ENCODE measurements around the gene PKIG.

Gene PKIG

DNA sequence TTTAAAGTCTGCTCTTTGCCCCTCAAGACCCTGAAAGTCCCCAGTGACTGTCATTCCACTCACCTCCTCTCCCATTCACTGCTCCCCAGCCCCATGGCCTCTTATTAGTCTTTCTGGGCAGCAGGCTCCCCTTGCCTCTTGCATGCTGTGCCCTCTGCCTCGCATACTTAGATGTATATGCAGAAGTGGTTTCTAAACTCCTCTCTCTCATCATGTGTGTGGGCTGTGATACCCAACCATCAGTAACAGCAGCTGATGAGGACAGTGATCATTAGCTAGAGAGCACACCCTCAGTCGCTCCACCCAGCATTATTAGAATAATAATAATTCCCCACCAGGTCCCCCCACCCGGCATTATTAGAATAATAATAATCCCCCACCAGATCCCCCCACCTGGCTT, 14.5 kb downstream of the PKIG start:
- H3K27ac ChIP-seq = peak overlapping the region in 4 of 11 experiments; percentile 1 to 79 (median 16); a peak in 1 of 22 replicates
- TF ChIP-seq Cebpa-rat (IDR thresholded peaks at IDR 0.05) = no peak
- H3K4me2 ChIP-seq = peak overlapping the region in 6 of 11 experiments; percentile 12 to 93 (median 86); a peak in 10 of 22 replicates

DNA sequence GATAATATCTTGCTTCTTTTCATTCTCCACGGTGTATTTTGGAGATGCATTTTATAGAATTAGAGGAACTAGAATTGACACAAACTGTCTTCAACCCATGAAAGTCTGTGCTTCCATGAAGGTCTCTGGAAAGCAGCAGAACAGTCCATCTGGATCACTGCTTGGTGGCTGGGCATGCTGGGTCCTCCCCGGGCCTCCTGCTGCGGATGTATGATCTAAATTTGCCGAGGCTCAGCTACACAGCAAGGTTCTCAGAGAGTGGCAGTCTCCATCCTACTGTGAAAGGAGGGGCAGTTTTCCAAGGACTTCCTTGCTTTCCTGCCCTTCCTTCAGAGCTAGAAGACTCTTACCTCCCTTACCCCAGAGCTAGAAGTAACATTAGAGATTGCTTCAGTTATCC, 15.1 kb downstream of the PKIG start:
- Histone ChIP-seq H3K9ac (peak overlapping the region in 6 of 11 experiments; percentile 51 to 73 (median 66); a peak in 6 of 22 replicates), H3K4me2 (peak overlapping the region; percentile 68 to 94 (median 87)), H3K27ac (peak overlapping the region in 10 of 11 experiments; percentile 56 to 81 (median 74); a peak in 17 of 22 replicates)

More for the DNA sequence above, 14.5 kb downstream of the PKIG start:
- Histone ChIP-seq H3K9me3 (replicated peaks in 1 of 11) (no peaks in the 10 kb centered on the region), H3K27me3 (no peaks in the 10 kb centered on the region), H3K36me3 (peaks cover 0 to 21% (median under 1%) of the 10 kb centered on the region in 11 experiments; a peak in 6 of 22 replicates), H3K4me3 (no peak overlapping the region), H3K4me1 (peaks cover 80 to 100% (median 97%) of the 10 kb centered on the region in 10 experiments), H4K20me1 (peaks cover 0 to 7% (median 0%) of the 10 kb centered on the region in 11 experiments; a peak in 3 of 22 replicates), H3K9ac (peak overlapping the region in 1 of 11 experiments; percentile 16; a peak in 1 of 22 replicates)

DNA sequence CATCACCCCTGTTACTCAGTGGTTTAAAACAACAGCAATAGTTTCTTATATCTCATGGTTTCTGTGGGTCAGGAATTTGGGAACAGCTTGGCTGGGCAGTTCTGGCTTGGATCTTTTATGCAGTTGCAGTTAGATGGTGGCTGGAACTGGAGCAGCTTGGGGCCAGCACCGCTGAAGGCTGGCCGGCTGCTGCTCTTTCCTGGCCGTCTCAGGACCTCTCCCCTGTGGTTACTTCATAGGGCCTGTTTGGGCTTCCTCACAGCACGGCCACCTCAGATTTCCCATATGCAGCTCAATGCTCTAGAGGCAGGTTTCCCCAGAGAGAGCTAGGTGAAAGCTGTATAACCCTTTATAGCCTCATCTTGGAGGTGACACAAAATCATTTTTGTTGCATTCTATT, 15.6 kb downstream of the PKIG start:
- H3K27me3 ChIP-seq = no peaks in the 10 kb centered on the region
- H3K4me1 ChIP-seq = peaks cover 81 to 100% (median 98%) of the 10 kb centered on the region in 10 experiments
- no peak for TF ChIP-seq Cebpa-rat (IDR thresholded peaks at IDR 0.05)
- H4K20me1 ChIP-seq = peaks cover 0 to 7% (median 0%) of the 10 kb centered on the region in 11 experiments; a peak in 3 of 22 replicates
- peak overlapping the region; percentile 68 to 94 (median 87) for H3K4me2 ChIP-seq
- no peaks in the 10 kb centered on the region for H3K9me3 ChIP-seq (replicated peaks in 1 of 11)
- H3K9ac ChIP-seq = peak overlapping the region; percentile 18 to 73 (median 62); a peak in 18 of 22 replicates
- H3K27ac ChIP-seq = peak overlapping the region; percentile 42 to 81 (median 73); a peak in 20 of 22 replicates
- peak overlapping the region in 4 of 10 experiments; percentile 48 to 65 (median 53); a peak in 8 of 20 replicates for H3K4me3 ChIP-seq
- peaks cover 0 to 10% (median 0%) of the 10 kb centered on the region in 11 experiments; a peak in 4 of 22 replicates for H3K36me3 ChIP-seq

More for the DNA sequence above, 15.1 kb downstream of the PKIG start:
- Histone ChIP-seq H3K4me3 (no peak overlapping the region), H4K20me1 (peaks cover 0 to 7% (median 0%) of the 10 kb centered on the region in 11 experiments; a peak in 3 of 22 replicates), H3K4me1 (peaks cover 82 to 100% (median 97%) of the 10 kb centered on the region in 10 experiments), H3K27me3 (no peaks in the 10 kb centered on the region), H3K36me3 (peaks cover 0 to 15% (median 0%) of the 10 kb centered on the region in 11 experiments; a peak in 7 of 22 replicates), H3K9me3 (replicated peaks in 1 of 11) (no peaks in the 10 kb centered on the region)
- no peak for TF ChIP-seq Cebpa-rat (IDR thresholded peaks at IDR 0.05)

DNA sequence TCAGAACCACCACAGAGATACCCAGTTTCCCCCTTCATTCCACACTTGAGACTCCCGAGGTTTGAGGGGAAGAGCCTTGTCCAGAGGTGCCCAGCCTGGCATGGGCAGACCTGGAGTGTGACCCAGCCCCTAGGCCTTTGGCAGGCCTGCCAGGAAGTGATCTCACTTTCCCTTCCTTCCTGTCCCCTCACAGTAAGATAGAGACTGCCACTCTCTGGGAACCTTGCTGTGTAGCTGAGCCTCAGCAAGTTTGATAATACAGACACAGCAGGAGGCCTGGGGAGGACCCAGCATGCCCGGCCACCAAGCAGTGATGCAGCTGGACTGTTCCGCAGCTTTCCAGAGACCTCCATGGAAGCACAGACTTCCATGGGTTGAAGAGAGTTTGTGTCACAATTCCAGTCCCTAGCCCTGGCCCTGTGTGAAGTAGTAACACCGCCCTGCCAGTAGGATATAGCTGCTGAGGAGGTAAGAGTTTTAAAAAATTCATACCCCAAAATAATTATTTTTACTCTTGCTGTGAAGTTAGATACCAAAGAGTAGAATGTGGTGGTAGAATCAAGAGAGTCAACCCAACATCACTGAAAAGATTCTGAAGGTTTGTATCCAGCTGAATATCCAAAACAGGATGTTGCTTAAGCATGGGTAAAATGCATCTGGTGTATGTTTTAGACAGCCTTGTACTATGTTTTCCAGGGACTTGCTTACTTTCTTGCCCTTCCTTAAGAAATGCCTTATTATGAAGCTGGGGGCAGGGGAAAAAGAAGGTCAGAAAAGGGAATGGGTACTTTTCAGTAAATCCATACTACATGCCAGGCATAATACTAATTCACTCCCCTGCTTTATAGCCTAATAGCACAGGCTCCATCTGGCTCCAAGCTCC, 16.3 kb downstream of the PKIG start:
- no peaks in the 10 kb centered on the region for H3K9me3 ChIP-seq (replicated peaks in 1 of 11)
- H3K36me3 ChIP-seq = peaks cover 0 to 10% (median 0%) of the 10 kb centered on the region in 11 experiments; a peak in 3 of 22 replicates
- peak overlapping the region; percentile 68 to 94 (median 87) for H3K4me2 ChIP-seq
- no peaks in the 10 kb centered on the region for H3K27me3 ChIP-seq
- peak overlapping the region; percentile 18 to 73 (median 62); a peak in 21 of 22 replicates for H3K9ac ChIP-seq
- peaks cover 0 to 7% (median 0%) of the 10 kb centered on the region in 11 experiments; a peak in 5 of 22 replicates for H4K20me1 ChIP-seq
- peak overlapping the region in 9 of 10 experiments; percentile 7 to 65 (median 40); a peak in 16 of 20 replicates for H3K4me3 ChIP-seq
- TF ChIP-seq Cebpa-rat (IDR thresholded peaks at IDR 0.05) = no peak
- H3K27ac ChIP-seq = peak overlapping the region; percentile 42 to 81 (median 73); a peak in 21 of 22 replicates
- peaks cover 80 to 100% (median 96%) of the 10 kb centered on the region in 10 experiments for H3K4me1 ChIP-seq

DNA sequence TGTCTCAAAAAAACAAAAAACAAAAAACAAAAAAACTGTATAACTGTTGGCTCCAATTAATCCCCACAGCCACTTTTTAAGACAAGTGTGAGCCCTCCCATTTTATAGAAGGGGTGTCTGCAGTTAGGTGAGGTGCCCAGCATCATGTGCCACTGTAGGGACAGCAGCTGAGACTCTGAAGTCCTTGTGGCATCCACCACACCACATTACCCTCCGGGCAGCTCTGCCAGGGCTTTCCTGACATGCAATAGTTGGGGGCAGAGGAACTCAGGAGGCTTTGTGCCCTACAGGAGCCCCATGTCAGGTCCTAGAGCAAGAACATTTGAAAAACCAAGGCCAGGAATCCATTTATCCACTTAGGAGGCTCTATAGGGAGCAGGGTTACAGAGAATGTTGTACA, 17.3 kb downstream of the PKIG start:
- H3K9me3 ChIP-seq (replicated peaks in 1 of 11) = no peaks in the 10 kb centered on the region
- H3K9ac ChIP-seq = peak overlapping the region in 6 of 11 experiments; percentile 0 to 70 (median 14); a peak in 6 of 22 replicates

DNA sequence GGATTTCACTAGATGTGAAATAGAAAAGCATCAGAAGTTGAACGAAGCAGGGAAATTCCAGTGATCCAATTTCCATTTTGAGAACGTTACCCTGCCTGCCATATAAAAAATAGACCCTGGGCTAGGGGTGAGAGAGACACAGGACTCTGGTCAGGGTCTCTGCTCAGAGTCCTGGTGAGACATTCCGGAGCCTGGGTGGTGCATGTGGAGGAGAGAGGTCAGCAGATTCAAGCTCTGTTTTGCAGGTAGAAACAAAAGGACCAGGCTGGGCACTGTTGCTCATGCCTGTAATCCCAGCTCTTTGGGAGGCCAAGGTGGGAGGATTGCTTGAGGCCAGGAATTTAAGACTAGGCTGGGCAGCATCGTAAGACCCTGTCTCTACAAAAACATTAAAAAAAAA, 17.9 kb downstream of the PKIG start:
- H4K20me1 ChIP-seq = peaks cover 0 to 12% (median 0%) of the 10 kb centered on the region in 11 experiments; a peak in 5 of 22 replicates
- peaks cover 0 to 10% (median 0%) of the 10 kb centered on the region in 11 experiments; a peak in 3 of 22 replicates for H3K36me3 ChIP-seq
- H3K4me3 ChIP-seq = peak overlapping the region in 3 of 10 experiments; percentile 25 to 50 (median 26); a peak in 3 of 20 replicates
- H3K27me3 ChIP-seq = no peaks in the 10 kb centered on the region
- H3K4me1 ChIP-seq = peaks cover 63 to 97% (median 88%) of the 10 kb centered on the region in 10 experiments
- H3K9ac ChIP-seq = peak overlapping the region in 6 of 11 experiments; percentile 0 to 70 (median 32); a peak in 4 of 22 replicates
- no peak for TF ChIP-seq Cebpa-rat (IDR thresholded peaks at IDR 0.05)
- H3K27ac ChIP-seq = peak overlapping the region in 9 of 11 experiments; percentile 12 to 81 (median 62); a peak in 10 of 22 replicates
- H3K4me2 ChIP-seq = peak overlapping the region; percentile 68 to 94 (median 87)
- H3K9me3 ChIP-seq (replicated peaks in 1 of 11) = no peaks in the 10 kb centered on the region

More for the DNA sequence above, 17.3 kb downstream of the PKIG start:
- Histone ChIP-seq H4K20me1 (peaks cover 0 to 12% (median 0%) of the 10 kb centered on the region in 11 experiments; a peak in 5 of 22 replicates), H3K4me3 (peak overlapping the region in 3 of 10 experiments; percentile 50 to 65 (median 56); a peak in 5 of 20 replicates), H3K27ac (peak overlapping the region in 9 of 11 experiments; percentile 12 to 81 (median 43); a peak in 12 of 22 replicates), H3K27me3 (no peaks in the 10 kb centered on the region), H3K36me3 (peaks cover 0 to 10% (median 0%) of the 10 kb centered on the region in 11 experiments; a peak in 3 of 22 replicates), H3K4me1 (peaks cover 69 to 99% (median 92%) of the 10 kb centered on the region in 10 experiments), H3K4me2 (peak overlapping the region; percentile 68 to 94 (median 87))
- no peak for TF ChIP-seq Cebpa-rat (IDR thresholded peaks at IDR 0.05)

DNA sequence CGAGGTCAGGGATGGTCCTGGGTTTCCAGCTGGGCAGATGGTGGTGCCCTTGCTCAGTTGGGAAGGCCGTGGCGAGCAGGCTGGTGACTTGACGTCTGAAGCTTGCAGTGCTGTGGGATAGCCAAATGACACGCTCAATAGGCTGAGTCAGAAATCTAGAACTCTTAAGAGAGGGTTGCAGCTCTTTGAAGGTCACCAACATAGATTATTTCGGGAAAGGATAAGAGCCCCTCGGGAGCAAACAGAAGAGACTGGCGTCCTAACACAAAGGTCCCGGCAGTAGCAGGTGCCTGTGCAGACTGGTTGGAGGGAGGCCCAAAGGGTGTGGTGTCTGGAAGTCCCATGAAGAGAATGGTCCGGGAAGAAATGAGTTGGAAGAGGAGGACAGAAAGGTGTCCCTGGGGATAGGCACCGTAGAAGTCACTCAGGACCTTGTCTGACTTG, 18.4 kb downstream of the PKIG start:
- Histone ChIP-seq H3K9me3 (replicated peaks in 1 of 11) (no peaks in the 10 kb centered on the region), H3K4me3 (peak overlapping the region in 3 of 10 experiments; percentile 13 to 26 (median 25); a peak in 5 of 20 replicates), H4K20me1 (peaks cover 0 to 12% (median 0%) of the 10 kb centered on the region in 11 experiments; a peak in 6 of 22 replicates), H3K4me1 (peaks cover 61 to 92% (median 84%) of the 10 kb centered on the region in 10 experiments), H3K27me3 (no peaks in the 10 kb centered on the region), H3K36me3 (peaks cover 0 to 10% (median 0%) of the 10 kb centered on the region in 11 experiments; a peak in 3 of 22 replicates), H3K9ac (peak overlapping the region in 6 of 11 experiments; percentile 2 to 70 (median 36); a peak in 6 of 22 replicates), H3K4me2 (peak overlapping the region; percentile 68 to 94 (median 87)), H3K27ac (peak overlapping the region in 8 of 11 experiments; percentile 10 to 81 (median 52); a peak in 16 of 22 replicates)
- TF ChIP-seq Cebpa-rat (IDR thresholded peaks at IDR 0.05) = no peak
